Astrocyte of the cerebellum (primary cell): ENCODE measurements around the gene ZMYND19.
A peak's percentile ranks its signal among the peaks of the same experiment; 100 is the strongest.
"Not testable (repeated sequence)": the region's sequence is repeated elsewhere in the genome, so short reads cannot be mapped to it uniquely, and the experiment has no call there.

ENCODE experiments used
- DNase-seq: peaks from one replicate; pipeline ENCODE4 v3.0.0-alpha.2; 2011; ENCODE audit warnings: low read depth
- H3K4me3 ChIP-seq: 2 replicates; pipeline ENCODE4 v1.5.1; 2011; ENCODE audit warnings: mild to moderate bottlenecking, low read depth, low read length, moderate library complexity
- in situ Hi-C: cut with HindIII; loops from 2 replicates; pipeline ENCODE4 v1.10.0; 2017; ENCODE audit warnings: low sequenced_read_pairs
- TF ChIP-seq, protein P1 (sequence below): IDR thresholded peaks from 2 replicates; pipeline ENCODE4 v1.5.1; 2012; ENCODE audit warnings: low read length, low read depth, moderate library complexity, mild to moderate bottlenecking; ENCODE audit errors: missing control alignments

The ZMYND19 gene

DNA sequence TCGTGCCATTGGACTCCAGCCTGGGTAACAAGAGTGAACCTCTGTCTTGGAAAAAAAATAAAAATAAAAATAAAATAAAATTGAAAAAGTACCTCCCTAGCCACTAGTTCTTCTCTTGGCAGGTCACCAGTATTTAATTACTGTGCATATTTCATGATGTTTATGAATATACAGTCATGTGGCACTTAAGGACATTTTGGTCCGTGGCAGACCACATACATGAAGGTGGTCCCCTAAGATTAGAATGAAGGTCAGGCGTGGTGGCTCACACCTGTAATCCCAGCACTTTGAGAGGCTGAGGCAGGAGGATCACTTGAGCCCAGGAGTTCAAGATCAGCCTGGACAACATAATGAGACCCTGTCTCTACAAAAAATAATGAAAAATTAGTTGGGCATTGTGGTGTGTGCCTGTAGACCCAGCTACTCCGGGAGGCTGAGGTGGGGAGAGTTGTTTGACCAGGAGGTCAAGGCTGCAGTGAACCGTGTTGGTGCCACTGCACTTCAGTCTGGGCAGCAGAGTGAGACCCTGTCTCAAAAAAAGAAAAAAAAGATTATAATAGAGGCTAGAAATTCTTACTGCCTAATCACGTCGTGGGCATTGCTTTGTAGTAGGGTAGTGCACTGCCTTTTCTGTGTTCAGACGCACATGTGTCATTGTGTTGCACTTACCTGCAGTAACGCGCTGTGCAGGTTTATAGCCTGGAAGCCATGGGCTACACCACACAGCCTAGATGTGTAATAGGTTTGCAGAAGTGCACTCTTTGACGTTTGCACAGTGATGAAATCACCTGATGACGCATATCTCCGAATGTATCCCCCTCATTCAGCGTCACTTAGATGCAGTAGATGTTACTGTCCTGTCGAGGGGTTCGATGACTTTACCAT, 41.3 kb upstream of the ZMYND19 start:
- in situ Hi-C loops, result no loop called here
- H3K4me3 ChIP-seq, result no peak overlapping the region
- DNase-seq, result no peak
- TF ChIP-seq, protein P1, sequence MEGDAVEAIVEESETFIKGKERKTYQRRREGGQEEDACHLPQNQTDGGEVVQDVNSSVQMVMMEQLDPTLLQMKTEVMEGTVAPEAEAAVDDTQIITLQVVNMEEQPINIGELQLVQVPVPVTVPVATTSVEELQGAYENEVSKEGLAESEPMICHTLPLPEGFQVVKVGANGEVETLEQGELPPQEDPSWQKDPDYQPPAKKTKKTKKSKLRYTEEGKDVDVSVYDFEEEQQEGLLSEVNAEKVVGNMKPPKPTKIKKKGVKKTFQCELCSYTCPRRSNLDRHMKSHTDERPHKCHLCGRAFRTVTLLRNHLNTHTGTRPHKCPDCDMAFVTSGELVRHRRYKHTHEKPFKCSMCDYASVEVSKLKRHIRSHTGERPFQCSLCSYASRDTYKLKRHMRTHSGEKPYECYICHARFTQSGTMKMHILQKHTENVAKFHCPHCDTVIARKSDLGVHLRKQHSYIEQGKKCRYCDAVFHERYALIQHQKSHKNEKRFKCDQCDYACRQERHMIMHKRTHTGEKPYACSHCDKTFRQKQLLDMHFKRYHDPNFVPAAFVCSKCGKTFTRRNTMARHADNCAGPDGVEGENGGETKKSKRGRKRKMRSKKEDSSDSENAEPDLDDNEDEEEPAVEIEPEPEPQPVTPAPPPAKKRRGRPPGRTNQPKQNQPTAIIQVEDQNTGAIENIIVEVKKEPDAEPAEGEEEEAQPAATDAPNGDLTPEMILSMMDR, result no peak

DNA sequence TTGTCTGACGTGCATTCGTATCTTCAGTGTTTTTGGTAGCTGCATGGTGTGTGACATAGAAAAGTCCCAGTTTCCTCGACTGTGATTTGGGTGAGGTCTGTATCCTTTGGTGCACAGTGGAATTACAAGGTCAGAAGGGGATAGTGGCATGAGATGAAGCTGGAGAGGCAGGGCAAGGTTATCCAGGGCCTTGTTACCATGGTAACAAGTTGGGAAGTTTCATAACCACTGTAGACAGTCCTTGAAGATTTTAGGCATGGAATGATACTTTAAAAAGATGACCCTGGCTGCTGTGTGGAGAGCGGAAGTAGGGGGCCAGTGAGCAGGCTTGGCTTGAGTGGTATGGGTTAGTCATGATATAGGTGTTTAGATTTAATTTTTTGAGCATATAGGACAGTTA, 40.4 kb upstream of the ZMYND19 start:
- in situ Hi-C loops, result no loop called here
- H3K4me3 ChIP-seq, result no peak overlapping the region
- DNase-seq, result no peak
- TF ChIP-seq, protein P1, result no peak

DNA sequence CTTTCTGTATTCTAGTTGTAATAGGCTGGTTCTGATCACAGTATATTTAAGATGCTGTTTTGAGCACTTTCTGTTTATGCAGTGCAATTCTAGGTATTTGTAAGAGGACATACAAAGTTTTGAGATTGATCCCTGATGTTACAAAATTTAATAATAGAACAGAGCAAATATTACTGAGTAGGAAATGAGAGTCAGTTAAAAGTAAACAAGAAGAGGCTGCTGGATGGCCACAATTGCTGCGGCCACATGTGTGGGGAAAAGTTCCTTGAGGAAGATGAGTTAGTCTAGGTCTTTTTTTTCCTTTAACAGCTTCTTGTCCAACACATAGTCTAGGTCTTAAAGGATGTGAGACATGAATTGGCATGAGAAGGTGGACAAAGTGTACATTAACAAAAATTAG, 39.8 kb upstream of the ZMYND19 start:
- H3K4me3 ChIP-seq, result no peak overlapping the region
- DNase-seq, result no peak
- TF ChIP-seq, protein P1, result no peak
- in situ Hi-C loops, result no loop called here

DNA sequence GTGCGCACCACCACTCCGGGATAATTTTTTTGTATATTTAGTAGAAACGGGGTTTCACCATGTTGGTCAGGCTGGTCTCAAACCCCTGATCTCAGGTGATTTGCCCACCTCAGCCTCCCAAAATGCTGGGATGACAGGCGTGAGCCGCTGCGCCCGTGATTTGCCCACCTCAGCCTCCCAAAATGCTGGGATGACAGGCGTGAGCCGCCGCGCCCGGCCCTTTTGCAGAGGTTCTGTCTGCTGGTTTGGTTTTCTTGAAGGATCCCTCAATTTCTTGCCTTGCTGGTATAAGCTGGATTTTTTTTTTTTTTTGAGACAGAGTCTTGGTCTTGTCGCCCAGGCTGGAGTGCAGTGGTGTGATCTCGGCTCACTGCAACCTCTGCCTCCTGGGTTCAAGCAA, 37.1 kb upstream of the ZMYND19 start:
- H3K4me3 ChIP-seq, in situ Hi-C loops, DNase-seq: not testable (repeated sequence)

DNA sequence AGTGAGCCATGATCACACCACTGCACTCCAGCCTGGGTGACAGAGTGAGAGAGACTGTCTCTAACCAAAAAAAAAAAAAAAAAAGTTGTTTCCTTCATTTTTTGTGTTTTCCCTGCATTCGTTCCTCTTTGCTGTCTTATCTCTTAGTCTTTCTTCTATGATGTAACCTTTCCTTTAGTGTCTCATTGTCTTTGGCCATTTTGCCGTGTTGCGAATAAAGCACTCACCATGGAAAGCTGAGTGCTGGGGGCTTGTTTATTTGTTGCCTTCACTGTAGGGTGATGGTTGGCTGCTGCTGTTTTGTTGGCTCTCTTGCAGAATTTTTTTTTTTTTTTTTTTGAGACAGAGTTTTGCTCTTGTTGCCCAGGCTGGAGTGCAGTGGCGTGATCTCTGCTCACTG, 36.2 kb upstream of the ZMYND19 start:
- in situ Hi-C loops, result no loop called here
- no peak overlapping the region for H3K4me3 ChIP-seq
- no peak for DNase-seq
- TF ChIP-seq, protein P1, result no peak

DNA sequence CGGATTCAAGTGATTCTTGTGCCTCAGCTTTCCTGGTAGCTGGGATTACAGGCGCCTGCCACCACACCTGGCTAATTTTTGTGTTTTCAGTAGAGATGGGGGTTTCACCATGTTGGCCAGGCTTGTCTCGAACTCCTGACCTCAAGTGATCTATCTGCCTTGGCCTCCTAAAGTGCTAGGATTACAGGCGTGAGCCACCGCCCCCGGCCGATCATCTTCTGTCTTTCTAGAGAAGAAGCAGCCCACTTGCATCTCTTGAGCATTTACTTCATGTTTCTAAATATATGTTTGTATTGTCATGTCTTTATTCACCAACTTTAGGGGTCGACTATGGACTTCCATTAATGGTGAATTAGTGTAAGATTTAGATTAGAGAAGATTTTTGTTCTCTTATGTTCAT, 31.9 kb upstream of the ZMYND19 start:
- in situ Hi-C loops, H3K4me3 ChIP-seq, DNase-seq: not testable (repeated sequence)

DNA sequence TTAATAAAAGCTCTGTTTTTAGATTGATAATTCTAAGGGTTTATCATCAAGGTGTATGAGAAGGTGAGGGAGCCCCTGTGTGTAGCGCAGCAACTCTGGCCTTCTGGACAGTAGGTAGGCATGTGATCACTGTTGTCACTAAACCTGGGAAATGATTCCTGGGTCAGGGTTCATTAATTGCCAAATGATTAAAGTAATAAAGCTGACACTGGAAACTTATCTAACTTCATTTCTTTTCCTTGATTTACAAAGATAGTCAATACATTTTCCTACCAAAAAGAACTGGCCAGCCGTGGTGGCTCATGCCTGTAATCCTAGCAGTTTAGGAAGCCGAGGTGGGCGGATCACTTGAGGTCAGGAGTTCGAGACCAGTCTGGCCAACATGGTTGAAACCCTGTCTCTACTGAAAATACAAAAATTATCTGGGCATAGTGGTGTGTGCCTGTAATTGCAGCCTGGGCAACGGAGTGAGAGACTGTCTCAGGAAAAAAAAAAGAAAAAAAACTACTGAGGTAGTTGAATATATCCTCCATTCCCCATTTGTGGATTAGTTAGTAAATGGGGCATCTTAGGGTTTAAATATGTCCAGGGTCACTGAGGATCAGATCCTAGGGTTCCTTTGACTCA, 30.9 kb upstream of the ZMYND19 start:
- in situ Hi-C loops, result no loop called here
- no peak overlapping the region for H3K4me3 ChIP-seq
- no peak for DNase-seq
- TF ChIP-seq, protein P1, result peak; percentile 53
